SU-DHL-6 (cell line): ENCODE data around the gene PXDN.

Experiments
- H2AFZ ChIP-seq: fragments of 200-600 bp; sonication (generic); 2 replicates; pipeline ENCODE4 v1.6.1; 2014; ENCODE audit warnings: low read depth, mild to moderate bottlenecking, moderate library complexity, mixed read lengths, antibody characterized with exemption, low read length; ENCODE audit not compliant: severe bottlenecking
- H3F3A ChIP-seq: fragments of 200-600 bp; shearing (Covaris generic); 2 replicates; pipeline ENCODE4 v1.6.0; 2016; ENCODE audit warnings: antibody characterized with exemption, mild to moderate bottlenecking; ENCODE audit not compliant: insufficient read depth
- H3K27ac ChIP-seq: fragments of 200-600 bp; sonication (generic); 2 replicates; pipeline ENCODE4 v1.5.1; 2016; ENCODE audit warnings: low read depth, mild to moderate bottlenecking, low read length, moderate library complexity, mixed read lengths
- H3K27me3 ChIP-seq: fragments of 200-600 bp; sonication (generic), shearing (Covaris generic); 2 replicates; pipeline ENCODE4 v1.6.0; 2014; ENCODE audit warnings: mild to moderate bottlenecking, low read length
- H3K36me3 ChIP-seq: fragments of 200-600 bp; sonication (generic); 2 replicates; pipeline ENCODE4 v1.6.1; 2014; ENCODE audit warnings: mild to moderate bottlenecking, low read length, mixed read lengths
- H3K4me2 ChIP-seq: fragments of 300-600, 200-600 bp; shearing (Covaris generic), sonication (generic); 2 replicates; pipeline ENCODE4 v1.6.0; 2014; ENCODE audit warnings: low read length, low read depth, mild to moderate bottlenecking; ENCODE audit not compliant: poor library complexity, severe bottlenecking
- H3K4me3 ChIP-seq: fragments of 200-600 bp; sonication (generic); 2 replicates; pipeline ENCODE4 v1.5.1; 2014; ENCODE audit warnings: antibody characterized with exemption, low read length, mild to moderate bottlenecking, mixed read lengths; ENCODE audit not compliant: insufficient read depth, poor library complexity, severe bottlenecking
- H3K79me2 ChIP-seq: fragments of 200-600 bp; sonication (generic); 2 replicates; pipeline ENCODE4 v1.6.1; 2014; ENCODE audit warnings: mild to moderate bottlenecking, low read length, moderate library complexity; ENCODE audit not compliant: insufficient read depth
- H3K9ac ChIP-seq: fragments of 200-600 bp; sonication (generic); 2 replicates; pipeline ENCODE4 v1.7.0; 2014; ENCODE audit warnings: mild to moderate bottlenecking, low read length
- H3K9me2 ChIP-seq: fragments of 200-600 bp; sonication (generic); replicated peaks from 2 replicates; pipeline ENCODE4 v1.6.1; 2014; ENCODE audit warnings: low read length; ENCODE audit not compliant: insufficient read depth
- H3K9me3 ChIP-seq: fragments of 200-600 bp; sonication (generic); 2 replicates; pipeline ENCODE4 v1.6.1; 2014; ENCODE audit warnings: low read length, mixed read lengths; ENCODE audit not compliant: insufficient read depth
- H4K20me1 ChIP-seq: fragments of 200-600 bp; sonication (generic); 2 replicates; pipeline ENCODE4 v1.6.1; 2014; ENCODE audit warnings: low read depth, mild to moderate bottlenecking, antibody characterized with exemption, low read length, moderate library complexity, mixed read lengths
- CTCF ChIP-seq: fragments of 200-600 bp; sonication (generic); IDR thresholded peaks from one replicate; pipeline ENCODE4 v1.5.1; 2017; ENCODE audit warnings: antibody characterized with exemption, mild to moderate bottlenecking, low read length, moderate library complexity; ENCODE audit not compliant: insufficient read depth, poor library complexity, severe bottlenecking
- EZH2phosphoT487 ChIP-seq: fragments of 200-600 bp; sonication (generic), shearing (Covaris generic); conservative IDR thresholded peaks from 2 replicates; pipeline ENCODE4 v1.6.1; 2018; ENCODE audit warnings: mild to moderate bottlenecking, antibody characterized with exemption, low read length, moderate library complexity, mixed read lengths

The PXDN gene

DNA sequence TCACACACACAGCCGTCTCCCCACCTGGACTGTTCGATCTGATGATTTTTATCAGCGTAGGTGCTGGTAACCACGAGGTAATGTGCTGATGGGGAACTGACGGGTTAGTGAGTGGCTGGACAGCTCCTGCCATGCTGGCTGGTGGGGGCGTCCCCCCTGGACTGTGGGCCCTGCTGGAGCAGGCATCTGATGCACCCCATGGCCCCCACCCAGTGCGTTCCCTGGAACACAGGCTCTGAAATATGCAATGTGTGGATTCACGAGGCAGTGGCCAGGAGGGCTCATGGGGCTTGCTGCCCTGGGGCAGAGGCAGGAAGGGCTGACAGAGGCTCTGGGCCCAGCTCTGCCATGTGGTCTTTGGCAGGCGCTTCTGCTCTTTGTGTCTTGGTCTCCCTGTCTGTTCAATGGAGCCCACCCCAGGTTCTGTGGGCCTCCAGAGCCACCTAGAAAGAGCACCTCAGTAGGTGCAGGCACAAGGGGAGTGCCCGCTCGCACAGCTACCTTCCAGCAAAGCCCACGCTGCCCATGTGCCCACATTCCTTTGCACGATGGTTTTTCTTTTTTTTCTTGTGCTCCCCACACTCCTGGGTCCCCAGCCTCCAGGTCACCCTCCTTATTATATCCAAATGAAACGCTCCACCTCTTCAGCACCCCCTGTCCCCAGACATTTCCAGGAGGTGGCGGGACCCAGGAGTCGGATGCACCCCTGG lies 10.3 kb upstream of the PXDN start:
- H3K9me2 ChIP-seq: no peaks in the 10 kb centered on the region
- no peak overlapping the region for H3K4me3 ChIP-seq
- H2AFZ ChIP-seq: no peak overlapping the region
- H3K36me3 ChIP-seq: no peaks in the 10 kb centered on the region
- H3K9me3 ChIP-seq: no peaks in the 10 kb centered on the region
- no peaks in the 10 kb centered on the region for H3F3A ChIP-seq
- no peaks in the 10 kb centered on the region for H4K20me1 ChIP-seq
- no peaks in the 10 kb centered on the region for H3K27me3 ChIP-seq
- TF ChIP-seq CTCF: no peak
- TF ChIP-seq EZH2phosphoT487: no peak
- H3K4me2 ChIP-seq: no peak overlapping the region
- H3K27ac ChIP-seq: no peak overlapping the region
- no peak overlapping the region for H3K9ac ChIP-seq
- no peaks in the 10 kb centered on the region for H3K79me2 ChIP-seq

DNA sequence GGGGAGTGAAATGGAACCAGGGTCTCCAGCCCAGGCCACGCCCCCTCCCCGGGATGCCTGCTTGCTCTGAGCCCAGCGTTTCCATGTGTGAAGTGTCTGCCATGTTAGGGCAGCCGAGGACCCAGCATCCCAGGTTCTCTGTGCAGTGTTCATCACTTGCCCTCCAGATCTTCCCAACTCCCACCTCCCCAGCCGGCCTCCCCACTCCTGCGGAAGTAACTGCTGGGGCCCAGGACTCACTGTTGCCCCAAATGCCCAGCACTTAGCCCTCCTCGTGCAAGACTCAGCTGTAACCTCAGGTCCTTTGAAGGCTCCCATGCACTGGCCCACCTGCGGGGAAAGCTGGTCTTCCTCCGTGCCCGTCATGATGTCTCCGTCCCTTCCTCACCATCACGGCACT lies 9.7 kb upstream of the PXDN start:
- TF ChIP-seq EZH2phosphoT487 (no peak), CTCF (no peak)
- Histone ChIP-seq H3K4me2 (no peak overlapping the region), H3K4me3 (no peak overlapping the region), H4K20me1 (no peaks in the 10 kb centered on the region), H3F3A (no peaks in the 10 kb centered on the region), H3K27ac (no peak overlapping the region), H2AFZ (no peak overlapping the region), H3K9me3 (no peaks in the 10 kb centered on the region), H3K9ac (no peak overlapping the region), H3K27me3 (no peaks in the 10 kb centered on the region), H3K9me2 (no peaks in the 10 kb centered on the region), H3K36me3 (no peaks in the 10 kb centered on the region), H3K79me2 (no peaks in the 10 kb centered on the region)

DNA sequence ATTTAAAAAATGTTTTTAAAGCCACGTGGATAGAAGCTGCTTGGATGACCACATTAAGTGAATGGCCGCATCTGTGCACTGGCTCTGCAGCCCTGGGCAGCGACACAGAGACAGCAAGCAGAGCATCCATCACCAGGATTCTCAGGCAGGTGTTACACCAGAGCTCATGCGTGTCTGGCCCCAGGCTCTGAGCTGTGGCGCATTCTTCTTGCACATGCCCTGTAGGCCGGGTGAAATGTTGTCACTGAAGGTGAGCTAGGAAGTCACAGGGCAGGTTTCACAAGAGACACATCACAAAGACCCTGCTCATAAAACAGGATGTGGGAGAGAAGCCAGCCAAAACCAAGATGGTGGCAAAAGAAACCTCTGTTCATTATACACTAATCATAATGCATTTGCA lies 8.4 kb upstream of the PXDN start:
- no peak overlapping the region for H3K4me2 ChIP-seq

More for the DNA sequence above, 8.4 kb upstream of the PXDN start:
- H3K9me3 ChIP-seq: no peaks in the 10 kb centered on the region
- no peaks in the 10 kb centered on the region for H3K79me2 ChIP-seq
- H3K27me3 ChIP-seq: no peaks in the 10 kb centered on the region
- no peak overlapping the region for H3K27ac ChIP-seq
- H3K9me2 ChIP-seq: no peaks in the 10 kb centered on the region
- H3F3A ChIP-seq: no peaks in the 10 kb centered on the region
- no peak overlapping the region for H3K9ac ChIP-seq
- TF ChIP-seq CTCF: no peak
- no peak for TF ChIP-seq EZH2phosphoT487
- H3K36me3 ChIP-seq: no peaks in the 10 kb centered on the region
- no peaks in the 10 kb centered on the region for H4K20me1 ChIP-seq
- H2AFZ ChIP-seq: no peak overlapping the region
- no peak overlapping the region for H3K4me3 ChIP-seq
